NCI-H128 (cell line): ENCODE data around the gene RASGRP3.

Experiments used
- DNase-seq: peaks from one replicate; lab custom pipeline; 2025; ENCODE audit not compliant: unreplicated experiment; lab: John Stamatoyannopoulos, UW

Gene RASGRP3

GRCh38 chr2:33492399-33493134, 16.1 kb downstream of the RASGRP3 start:
- no peak for DNase-seq

DNA sequence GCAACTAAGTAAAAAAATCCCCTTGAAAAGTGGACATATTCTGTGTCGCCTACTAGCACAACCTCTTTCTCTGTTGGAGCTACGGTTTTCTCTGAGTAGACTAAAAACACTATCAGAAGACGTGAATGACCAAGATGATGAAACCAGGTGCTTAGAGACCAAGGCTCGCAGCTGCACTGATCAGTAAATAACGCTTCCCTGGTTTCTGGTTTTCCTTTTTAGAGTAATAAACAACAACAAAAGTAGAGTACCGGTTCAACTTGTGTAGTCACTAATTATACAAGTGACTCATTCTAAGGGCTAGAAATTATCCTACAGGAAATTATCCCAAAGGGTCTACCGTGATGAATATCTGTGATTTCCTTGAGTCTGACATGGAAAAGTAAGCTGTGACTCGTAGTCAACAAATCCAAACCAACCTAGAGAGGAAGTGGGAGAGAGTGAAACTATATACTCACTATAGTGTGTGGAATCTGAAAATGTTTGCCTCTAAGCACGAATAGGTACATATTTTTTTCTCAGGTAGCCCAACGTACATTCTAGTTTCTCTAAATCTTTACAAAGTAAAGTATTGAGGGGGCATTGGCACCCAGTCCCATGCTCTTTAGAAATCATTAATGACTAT, 17.8 kb downstream of the RASGRP3 start:
- DNase-seq: no peak

GRCh38 chr2:33494877-33495641, 18.6 kb downstream of the RASGRP3 start:
- no peak for DNase-seq

DNA sequence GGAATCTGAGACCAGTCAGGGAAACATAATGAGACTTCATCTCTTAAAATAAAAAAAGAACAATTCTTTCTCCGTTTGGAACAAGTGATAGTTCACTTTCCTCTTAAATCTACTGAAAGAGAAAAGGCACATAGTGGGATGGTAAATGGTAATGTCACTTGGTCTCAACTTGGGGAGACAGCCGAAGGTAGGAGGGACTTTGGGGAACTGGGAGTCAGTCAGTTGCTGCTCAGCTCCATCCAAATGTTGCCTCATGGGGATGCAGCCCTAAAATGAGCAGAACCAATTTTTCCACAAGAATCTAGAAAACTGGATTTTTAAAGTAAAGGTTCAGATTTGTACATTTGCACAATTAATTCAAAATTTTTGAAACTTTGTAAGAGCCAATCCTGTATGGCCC, 19.2 kb downstream of the RASGRP3 start:
- DNase-seq: no peak

- DNase-seq: no peak
These were observed 19.7 kb downstream of the RASGRP3 start for GRCh38 chr2:33496150-33496549.

- DNase-seq: no peak
These were observed 20.3 kb downstream of the RASGRP3 start for GRCh38 chr2:33496726-33497125.

DNA sequence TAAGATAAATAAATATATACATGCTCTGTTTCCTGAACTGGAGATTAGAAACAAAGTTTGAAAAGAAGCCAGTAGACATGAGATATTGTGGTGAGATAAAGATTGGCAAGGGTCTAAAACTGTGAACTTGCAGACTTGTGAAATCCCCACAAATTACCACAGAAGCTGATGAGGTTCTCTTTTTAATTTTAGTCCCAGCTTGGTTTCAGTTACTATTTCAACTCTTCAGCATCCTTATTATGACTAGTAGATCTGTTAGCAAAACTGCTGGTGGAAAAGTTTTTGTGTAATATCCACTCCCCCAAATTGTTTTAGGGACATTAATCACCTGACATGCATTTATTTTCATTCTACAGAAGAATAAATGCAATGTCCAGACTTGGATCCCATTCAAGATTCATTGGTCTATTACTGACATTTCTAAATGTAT, 20.8 kb downstream of the RASGRP3 start:
- no peak for DNase-seq

DNA sequence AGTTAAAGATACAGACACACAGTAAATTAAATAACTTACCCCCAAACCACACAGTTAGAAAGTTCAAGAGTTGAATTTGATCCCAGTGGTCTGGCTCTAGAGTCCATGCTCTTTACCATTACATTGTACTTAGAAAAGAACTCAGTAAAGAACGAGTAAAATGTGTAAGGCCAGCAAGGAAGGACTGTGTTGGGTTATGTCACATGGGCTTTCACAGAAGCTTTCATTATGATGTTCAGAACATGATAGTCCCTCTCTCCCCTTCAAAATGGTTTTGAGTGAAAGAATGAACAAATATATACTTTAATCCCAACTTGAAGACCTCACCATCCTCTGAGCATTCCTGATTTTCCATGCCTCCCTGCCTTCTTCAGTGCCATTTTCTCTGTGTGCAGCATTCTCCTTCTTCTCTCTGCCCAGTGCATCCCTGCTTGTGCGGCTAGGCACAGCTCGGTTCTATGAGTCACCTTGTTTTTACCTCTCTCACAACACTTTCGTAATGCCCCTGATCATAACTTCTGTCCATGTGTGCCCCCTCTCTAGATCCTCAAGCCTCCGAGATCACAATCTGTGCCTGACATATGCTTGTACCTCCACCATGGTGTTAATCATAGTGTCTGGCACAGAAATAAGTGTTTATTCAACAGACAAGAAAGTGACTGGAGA, 22.0 kb downstream of the RASGRP3 start:
- DNase-seq: no peak

- no peak for DNase-seq
These were observed 23.7 kb downstream of the RASGRP3 start for GRCh38 chr2:33500177-33500576.

- DNase-seq: no peak
These were observed 25.6 kb downstream of the RASGRP3 start for GRCh38 chr2:33502025-33502424.

GRCh38 chr2:33503002-33503401, 26.6 kb downstream of the RASGRP3 start:
- DNase-seq: no peak

- DNase-seq: no peak
These were observed 29.5 kb downstream of the RASGRP3 start for GRCh38 chr2:33505966-33506365.

GRCh38 chr2:33509908-33510585, 33.6 kb downstream of the RASGRP3 start:
- DNase-seq: no peak

DNA sequence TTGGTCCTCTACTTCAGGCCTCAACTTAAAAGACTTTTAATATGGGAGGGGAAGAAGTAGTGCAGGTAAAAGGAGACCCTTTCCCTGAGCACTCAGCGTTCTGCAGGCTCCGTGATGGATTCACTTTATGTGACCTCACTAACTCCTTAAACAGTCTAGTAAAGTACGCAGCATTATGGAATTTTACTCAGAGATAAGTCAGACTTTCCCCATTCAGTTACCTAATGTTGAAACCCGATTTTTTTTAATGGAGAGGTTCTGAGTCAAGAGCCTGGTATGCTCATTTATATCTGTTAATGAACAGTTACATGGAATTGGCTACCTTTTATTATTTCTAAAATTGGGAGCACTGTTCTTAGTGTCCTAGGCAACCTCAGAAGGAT, 34.1 kb downstream of the RASGRP3 start:
- no peak for DNase-seq

DNA sequence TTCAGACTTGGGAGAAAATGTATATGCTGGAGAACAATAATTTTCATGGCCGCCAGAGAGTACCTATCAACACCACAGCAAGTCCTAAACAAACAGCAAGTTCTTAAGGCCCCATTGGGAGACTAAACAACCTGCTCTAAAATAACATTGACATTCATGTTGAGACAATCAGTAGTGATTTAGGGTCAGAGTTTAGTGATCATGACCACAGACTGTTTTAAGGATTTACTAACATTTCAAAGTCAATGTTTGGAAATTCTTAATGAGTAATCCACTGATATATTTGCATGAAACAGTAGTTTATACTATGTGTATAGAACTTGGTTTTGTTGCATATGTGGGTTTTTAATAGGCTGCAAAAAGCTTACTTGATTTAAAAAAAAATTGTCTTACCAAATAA, 34.7 kb downstream of the RASGRP3 start:
- no peak for DNase-seq

DNA sequence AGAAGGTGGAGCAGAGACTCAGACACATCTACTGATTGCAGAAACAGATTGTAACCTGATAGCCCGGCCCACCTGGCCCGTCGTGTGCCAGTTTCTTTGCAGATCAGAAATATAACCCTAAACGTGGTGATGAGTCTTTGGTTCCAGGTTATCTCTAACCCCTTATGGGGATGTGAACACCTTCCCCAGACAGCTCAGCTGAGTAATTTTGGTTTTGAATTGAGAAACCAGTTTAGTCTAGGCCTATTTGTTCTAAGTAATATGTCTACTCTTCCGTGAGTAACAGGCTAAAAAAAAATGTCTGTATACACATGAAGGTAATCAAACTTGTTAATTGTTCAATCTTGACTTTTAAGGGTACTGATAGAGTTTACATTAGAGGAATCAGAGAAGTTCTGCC, 35.7 kb downstream of the RASGRP3 start:
- no peak for DNase-seq

- no peak for DNase-seq
These were observed 37.0 kb downstream of the RASGRP3 start for GRCh38 chr2:33513480-33513879.

DNA sequence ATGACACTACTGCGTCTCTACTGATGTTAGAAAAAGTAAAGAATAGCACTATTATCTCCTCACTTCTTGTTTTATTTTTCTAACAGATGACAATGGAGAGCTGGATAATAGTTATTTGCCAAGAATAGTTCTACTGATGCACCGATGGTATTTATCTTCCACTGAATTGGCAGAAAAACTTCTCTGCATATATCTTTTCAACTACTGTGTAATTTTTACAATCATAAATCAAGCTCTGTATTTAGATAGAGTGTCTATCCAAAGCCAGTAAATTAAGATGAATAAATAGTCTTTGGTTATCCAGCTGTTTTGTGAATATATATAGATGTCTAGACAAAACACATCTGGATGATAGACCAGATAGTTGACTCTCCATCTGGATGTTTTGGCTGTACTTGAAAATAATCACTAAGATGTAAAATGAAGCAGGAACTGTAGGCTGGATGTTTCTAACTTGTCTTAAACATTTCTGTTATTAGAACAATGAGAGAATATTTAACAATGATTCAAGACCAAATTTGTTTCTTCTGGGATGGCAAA, 40.1 kb downstream of the RASGRP3 start:
- DNase-seq: no peak

- no peak for DNase-seq
These were observed 41.8 kb downstream of the RASGRP3 start for GRCh38 chr2:33518200-33518599.

DNA sequence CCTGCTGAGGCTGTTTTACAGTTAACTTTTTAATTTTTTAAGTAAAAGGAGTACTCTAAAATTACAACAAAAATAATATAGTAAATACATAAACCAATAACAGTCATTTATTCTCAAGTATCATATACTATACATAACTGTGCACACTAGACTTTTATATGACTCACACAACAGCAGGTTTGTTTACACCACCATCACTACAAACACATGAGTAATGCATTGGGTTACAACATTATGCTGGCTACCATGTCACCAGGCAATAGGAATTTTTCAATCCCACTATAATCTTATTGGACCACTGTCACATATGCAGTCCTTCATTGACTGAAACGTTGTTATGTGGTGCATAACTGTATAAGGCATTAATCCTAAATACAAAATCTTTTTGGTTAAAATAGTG, 42.5 kb downstream of the RASGRP3 start:
- DNase-seq: no peak

GRCh38 chr2:33521791-33522281, 45.4 kb downstream of the RASGRP3 start:
- no peak for DNase-seq
